ENCODE results near the gene GALNT17.

- TF ChIP-seq CTCF (conservative IDR thresholded peaks at IDR 0.05; ENCODE audit: low read depth, low read length) (no peak), EZH2 (IDR thresholded peaks at IDR 0.05; ENCODE audit: low read length, unreplicated experiment) (no peak), EZH2phosphoT487 (IDR thresholded peaks at IDR 0.05; ENCODE audit: borderline replicate concordance, low read length) (no peak)
Measured at GRCh38 chr7:71238581-71239295, 106.8 kb downstream of the GALNT17 start.
